Measurements from ENCODE around the gene PPEF1.
A peak's percentile ranks its signal among the peaks of the same experiment; 100 is the strongest.

PPEF1 gene

DNA sequence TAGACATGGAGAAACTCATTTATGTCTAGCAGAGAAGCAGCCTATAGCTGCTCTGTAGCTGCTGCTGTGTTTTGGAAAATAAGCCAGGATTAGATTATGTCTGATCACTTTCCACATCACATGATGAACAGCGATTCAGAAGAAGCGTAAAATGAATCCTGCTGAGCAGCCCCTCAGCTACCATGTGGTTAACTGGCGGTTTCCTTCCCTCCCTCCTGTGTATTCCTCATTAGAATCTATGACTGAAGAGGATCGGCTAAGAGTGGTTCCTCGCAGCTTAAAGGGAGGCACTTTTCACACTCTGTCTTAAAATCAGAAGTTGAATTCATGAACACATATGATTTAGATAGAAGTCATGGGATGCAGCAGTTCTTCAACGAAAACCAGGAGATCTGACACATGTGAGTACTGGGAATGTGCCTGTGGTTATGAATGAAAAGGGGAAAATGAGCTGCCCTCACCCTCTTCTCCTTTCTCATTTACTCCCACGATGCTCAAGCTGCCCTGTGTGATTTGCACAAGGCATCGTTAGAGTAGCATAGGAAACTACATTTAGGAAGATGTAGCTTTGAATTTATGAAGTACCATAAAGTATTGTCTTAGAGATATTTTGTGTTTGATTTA lies at the start of gene PPEF1:
Gene PPEF1 (plus strand): TSS at position 220 of the 624 bp plus-strand sequence. CDS start 136 bp downstream, at position 356.
- no peak within 1 kb of the TSS for H3K4me3 ChIP-seq (ENCODE audit: low read length)
- peaks cover 14% of the 10 kb centered on the region for H3K9me3 ChIP-seq (ENCODE audit: control insufficient read depth, low read depth, low read length)
- H3K4me1 ChIP-seq (ENCODE audit: control insufficient read depth, low read depth, low read length) = no peaks in the 10 kb centered on the region
- no peak within 1 kb of the TSS for H3K9ac ChIP-seq (ENCODE audit: low read length)
- no peak within 1 kb of the TSS for H3K27ac ChIP-seq (ENCODE audit: low read length)
- no peaks in the 10 kb centered on the region for H3K36me3 ChIP-seq (ENCODE audit: control insufficient read depth, low read depth, low read length)
- H3K27me3 ChIP-seq (ENCODE audit: control insufficient read depth, insufficient read depth, low read length) = no peaks in the 10 kb centered on the region

- H3K27me3 ChIP-seq (ENCODE audit: control insufficient read depth, insufficient read depth, low read length) = no peaks in the 10 kb centered on the region
- peaks cover 11% of the 10 kb centered on the region for H3K9me3 ChIP-seq (ENCODE audit: control insufficient read depth, low read depth, low read length)
- no peak overlapping the region for H3K4me3 ChIP-seq (ENCODE audit: low read length)
- no peak overlapping the region for H3K27ac ChIP-seq (ENCODE audit: low read length)
- no peak overlapping the region for H3K9ac ChIP-seq (ENCODE audit: low read length)
- H3K4me1 ChIP-seq (ENCODE audit: control insufficient read depth, low read depth, low read length) = no peaks in the 10 kb centered on the region
- no peaks in the 10 kb centered on the region for H3K36me3 ChIP-seq (ENCODE audit: control insufficient read depth, low read depth, low read length)
Observed at GRCh38 chrX:18661273-18661672, 46.2 kb upstream of the PPEF1 start.

DNA sequence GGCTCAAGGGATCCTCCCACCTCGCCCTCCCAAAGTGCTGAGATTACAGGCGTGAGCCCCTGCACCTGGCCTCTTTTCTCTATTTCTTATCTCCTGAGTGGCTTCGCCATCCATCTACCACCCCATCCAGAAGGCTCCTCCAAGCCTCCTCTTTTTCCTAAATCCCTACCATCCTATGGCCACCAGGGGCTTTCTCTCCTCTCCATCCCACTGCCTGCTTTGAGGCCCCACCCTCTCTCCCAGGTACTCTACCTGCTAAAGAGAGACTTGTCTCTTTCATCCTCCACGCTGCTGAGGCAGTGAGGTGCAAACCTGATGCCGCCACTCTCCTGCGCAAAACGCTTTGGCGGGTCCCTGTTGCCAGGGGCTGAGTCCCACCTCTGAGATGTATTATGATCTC lies 42.5 kb upstream of the PPEF1 start:
- Histone ChIP-seq H3K4me1 (ENCODE audit: control insufficient read depth, low read depth, low read length) (no peaks in the 10 kb centered on the region), H3K4me3 (ENCODE audit: low read length) (no peak overlapping the region), H3K9ac (ENCODE audit: low read length) (no peak overlapping the region), H3K36me3 (ENCODE audit: control insufficient read depth, low read depth, low read length) (no peaks in the 10 kb centered on the region), H3K9me3 (ENCODE audit: control insufficient read depth, low read depth, low read length) (peaks cover 9% of the 10 kb centered on the region), H3K27ac (ENCODE audit: low read length) (no peak overlapping the region), H3K27me3 (ENCODE audit: control insufficient read depth, insufficient read depth, low read length) (no peaks in the 10 kb centered on the region)

GRCh38 chrX:18666614-18667013 lies 40.8 kb upstream of the PPEF1 start:
- no peaks in the 10 kb centered on the region for H3K27me3 ChIP-seq (ENCODE audit: control insufficient read depth, insufficient read depth, low read length)
- no peak overlapping the region for H3K27ac ChIP-seq (ENCODE audit: low read length)
- no peaks in the 10 kb centered on the region for H3K36me3 ChIP-seq (ENCODE audit: control insufficient read depth, low read depth, low read length)

GRCh38 chrX:18668071-18668835 lies 39.2 kb upstream of the PPEF1 start:
- Histone ChIP-seq H3K9ac (ENCODE audit: low read length) (no peak overlapping the region), H3K4me3 (ENCODE audit: low read length) (no peak overlapping the region), H3K27me3 (ENCODE audit: control insufficient read depth, insufficient read depth, low read length) (no peaks in the 10 kb centered on the region), H3K9me3 (ENCODE audit: control insufficient read depth, low read depth, low read length) (peaks cover 10% of the 10 kb centered on the region), H3K27ac (ENCODE audit: low read length) (no peak overlapping the region), H3K36me3 (ENCODE audit: control insufficient read depth, low read depth, low read length) (no peaks in the 10 kb centered on the region), H3K4me1 (ENCODE audit: control insufficient read depth, low read depth, low read length) (no peaks in the 10 kb centered on the region)

More at GRCh38 chrX:18666614-18667013, 40.8 kb upstream of the PPEF1 start:
- Histone ChIP-seq H3K9me3 (ENCODE audit: control insufficient read depth, low read depth, low read length) (peaks cover 6% of the 10 kb centered on the region), H3K4me3 (ENCODE audit: low read length) (no peak overlapping the region), H3K9ac (ENCODE audit: low read length) (no peak overlapping the region), H3K4me1 (ENCODE audit: control insufficient read depth, low read depth, low read length) (no peaks in the 10 kb centered on the region)

DNA sequence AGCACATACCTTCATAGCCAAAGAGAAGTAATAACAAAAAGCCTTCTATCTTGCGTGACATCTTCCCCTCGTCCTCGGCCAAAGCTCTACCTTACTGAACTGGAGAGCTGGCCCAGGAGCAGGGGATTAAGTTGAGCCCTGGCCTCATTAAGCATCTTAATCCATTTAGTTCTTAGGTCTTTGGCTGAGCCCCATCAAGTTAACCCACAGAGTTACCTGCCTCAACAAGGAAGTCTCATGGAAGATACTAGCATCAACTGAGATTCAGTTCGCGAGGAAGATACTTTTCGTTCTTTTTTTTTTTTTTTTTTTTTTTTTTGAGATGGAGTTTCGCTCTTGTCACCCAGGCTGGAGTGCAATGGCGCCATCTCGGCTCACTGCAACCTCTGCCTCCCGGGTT lies 35.4 kb upstream of the PPEF1 start, which contains the start of gene RS1:
Gene RS1 (minus strand): TSS at position 101 of the 400 bp plus-strand sequence. CDS start 40 bp downstream, at position 61.
- Histone ChIP-seq H3K27me3 (ENCODE audit: control insufficient read depth, insufficient read depth, low read length) (no peaks in the 10 kb centered on the region), H3K9ac (ENCODE audit: low read length) (no peak within 1 kb of the TSS), H3K27ac (ENCODE audit: low read length) (no peak within 1 kb of the TSS), H3K36me3 (ENCODE audit: control insufficient read depth, low read depth, low read length) (no peaks in the 10 kb centered on the region), H3K9me3 (ENCODE audit: control insufficient read depth, low read depth, low read length) (peaks cover 8% of the 10 kb centered on the region), H3K4me3 (ENCODE audit: low read length) (no peak within 1 kb of the TSS), H3K4me1 (ENCODE audit: control insufficient read depth, low read depth, low read length) (no peaks in the 10 kb centered on the region)

GRCh38 chrX:18674417-18674787 lies 33.0 kb upstream of the PPEF1 start:
- Histone ChIP-seq H3K4me1 (ENCODE audit: control insufficient read depth, low read depth, low read length) (no peaks in the 10 kb centered on the region), H3K9me3 (ENCODE audit: control insufficient read depth, low read depth, low read length) (peaks cover 8% of the 10 kb centered on the region), H3K27ac (ENCODE audit: low read length) (no peak overlapping the region), H3K4me3 (ENCODE audit: low read length) (peak overlapping the region; percentile 59), H3K27me3 (ENCODE audit: control insufficient read depth, insufficient read depth, low read length) (no peaks in the 10 kb centered on the region), H3K36me3 (ENCODE audit: control insufficient read depth, low read depth, low read length) (no peaks in the 10 kb centered on the region), H3K9ac (ENCODE audit: low read length) (peak overlapping the region; percentile 8)

DNA sequence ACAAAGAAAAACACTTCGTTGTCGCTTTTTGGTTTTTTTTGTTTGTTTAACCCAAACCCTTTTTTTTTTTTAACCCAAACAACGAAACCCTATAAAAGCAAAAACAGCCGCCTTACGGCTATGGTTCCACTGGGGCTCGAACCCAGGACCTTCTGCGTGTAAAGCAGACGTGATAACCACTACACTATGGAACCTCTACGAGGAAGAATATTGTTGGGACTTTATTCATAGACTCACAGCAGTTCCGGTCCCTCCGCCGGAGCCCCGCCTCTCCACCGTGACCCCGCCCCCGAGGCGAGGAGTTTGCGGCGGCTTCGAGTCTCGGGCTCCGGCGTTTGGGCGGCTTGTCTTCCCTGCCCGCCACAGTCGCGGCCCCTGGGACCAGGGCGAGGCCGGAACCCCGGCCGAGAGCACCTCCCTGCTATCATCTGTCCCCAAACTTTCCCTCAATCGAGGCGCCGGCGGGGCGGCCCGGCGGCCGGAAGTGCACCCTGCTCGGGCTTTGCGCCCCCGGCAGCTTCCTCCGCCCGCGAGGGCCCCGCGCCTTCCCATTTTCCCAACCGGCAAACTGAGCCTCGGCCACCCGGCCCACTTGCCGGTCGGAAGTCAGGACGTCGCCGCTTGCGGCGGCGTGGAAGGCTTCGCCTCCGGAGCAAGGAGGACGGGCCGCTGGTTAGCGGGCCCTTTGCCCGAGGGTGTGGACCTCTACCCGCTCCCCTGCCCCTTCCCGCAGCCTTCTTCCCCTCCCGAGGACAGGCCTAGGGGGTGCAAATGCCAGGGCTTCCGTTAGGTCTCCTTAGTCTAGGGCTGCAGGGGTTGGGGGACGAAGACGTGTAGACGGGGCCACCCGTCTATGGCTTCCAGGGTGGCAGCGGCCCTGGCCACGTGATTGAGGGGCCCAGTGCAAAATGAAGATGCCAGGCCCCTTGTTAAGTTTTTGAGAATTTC lies 32.4 kb upstream of the PPEF1 start:
- peak overlapping the region; percentile 8 for H3K9ac ChIP-seq (ENCODE audit: low read length)

GRCh38 chrX:18676050-18676449 lies 31.4 kb upstream of the PPEF1 start:
- peaks cover 8% of the 10 kb centered on the region for H3K9me3 ChIP-seq (ENCODE audit: control insufficient read depth, low read depth, low read length)
- H3K27me3 ChIP-seq (ENCODE audit: control insufficient read depth, insufficient read depth, low read length) = no peaks in the 10 kb centered on the region
- H3K4me3 ChIP-seq (ENCODE audit: low read length) = no peak overlapping the region
- H3K36me3 ChIP-seq (ENCODE audit: control insufficient read depth, low read depth, low read length) = no peaks in the 10 kb centered on the region
- H3K27ac ChIP-seq (ENCODE audit: low read length) = no peak overlapping the region
- H3K9ac ChIP-seq (ENCODE audit: low read length) = no peak overlapping the region
- no peaks in the 10 kb centered on the region for H3K4me1 ChIP-seq (ENCODE audit: control insufficient read depth, low read depth, low read length)

More for the DNA sequence above, 32.4 kb upstream of the PPEF1 start:
- peaks cover 8% of the 10 kb centered on the region for H3K9me3 ChIP-seq (ENCODE audit: control insufficient read depth, low read depth, low read length)
- no peaks in the 10 kb centered on the region for H3K36me3 ChIP-seq (ENCODE audit: control insufficient read depth, low read depth, low read length)
- no peaks in the 10 kb centered on the region for H3K4me1 ChIP-seq (ENCODE audit: control insufficient read depth, low read depth, low read length)
- H3K4me3 ChIP-seq (ENCODE audit: low read length) = peak overlapping the region; percentile 59
- no peaks in the 10 kb centered on the region for H3K27me3 ChIP-seq (ENCODE audit: control insufficient read depth, insufficient read depth, low read length)
- no peak overlapping the region for H3K27ac ChIP-seq (ENCODE audit: low read length)

GRCh38 chrX:18676470-18676869 lies 31.0 kb upstream of the PPEF1 start:
- Histone ChIP-seq H3K27me3 (ENCODE audit: control insufficient read depth, insufficient read depth, low read length) (no peaks in the 10 kb centered on the region), H3K9ac (ENCODE audit: low read length) (no peak overlapping the region), H3K4me1 (ENCODE audit: control insufficient read depth, low read depth, low read length) (no peaks in the 10 kb centered on the region), H3K36me3 (ENCODE audit: control insufficient read depth, low read depth, low read length) (no peaks in the 10 kb centered on the region), H3K4me3 (ENCODE audit: low read length) (no peak overlapping the region), H3K9me3 (ENCODE audit: control insufficient read depth, low read depth, low read length) (peaks cover 8% of the 10 kb centered on the region), H3K27ac (ENCODE audit: low read length) (no peak overlapping the region)

GRCh38 chrX:18677161-18677869 lies 30.1 kb upstream of the PPEF1 start:
- Histone ChIP-seq H3K9me3 (ENCODE audit: control insufficient read depth, low read depth, low read length) (peaks cover 8% of the 10 kb centered on the region), H3K36me3 (ENCODE audit: control insufficient read depth, low read depth, low read length) (no peaks in the 10 kb centered on the region), H3K27ac (ENCODE audit: low read length) (no peak overlapping the region), H3K4me1 (ENCODE audit: control insufficient read depth, low read depth, low read length) (no peaks in the 10 kb centered on the region), H3K9ac (ENCODE audit: low read length) (no peak overlapping the region), H3K4me3 (ENCODE audit: low read length) (no peak overlapping the region), H3K27me3 (ENCODE audit: control insufficient read depth, insufficient read depth, low read length) (no peaks in the 10 kb centered on the region)

All from iPS-18a (cell line).